HPDE6-E6E7 (cell line): ENCODE data around the gene LAMTOR3.

Experiments used
- DNase-seq: peaks from one replicate; pipeline ENCODE4 v3.0.0; 2011; ENCODE audit warnings: missing footprints; ENCODE audit errors: extremely low spot score

The LAMTOR3 gene

DNA sequence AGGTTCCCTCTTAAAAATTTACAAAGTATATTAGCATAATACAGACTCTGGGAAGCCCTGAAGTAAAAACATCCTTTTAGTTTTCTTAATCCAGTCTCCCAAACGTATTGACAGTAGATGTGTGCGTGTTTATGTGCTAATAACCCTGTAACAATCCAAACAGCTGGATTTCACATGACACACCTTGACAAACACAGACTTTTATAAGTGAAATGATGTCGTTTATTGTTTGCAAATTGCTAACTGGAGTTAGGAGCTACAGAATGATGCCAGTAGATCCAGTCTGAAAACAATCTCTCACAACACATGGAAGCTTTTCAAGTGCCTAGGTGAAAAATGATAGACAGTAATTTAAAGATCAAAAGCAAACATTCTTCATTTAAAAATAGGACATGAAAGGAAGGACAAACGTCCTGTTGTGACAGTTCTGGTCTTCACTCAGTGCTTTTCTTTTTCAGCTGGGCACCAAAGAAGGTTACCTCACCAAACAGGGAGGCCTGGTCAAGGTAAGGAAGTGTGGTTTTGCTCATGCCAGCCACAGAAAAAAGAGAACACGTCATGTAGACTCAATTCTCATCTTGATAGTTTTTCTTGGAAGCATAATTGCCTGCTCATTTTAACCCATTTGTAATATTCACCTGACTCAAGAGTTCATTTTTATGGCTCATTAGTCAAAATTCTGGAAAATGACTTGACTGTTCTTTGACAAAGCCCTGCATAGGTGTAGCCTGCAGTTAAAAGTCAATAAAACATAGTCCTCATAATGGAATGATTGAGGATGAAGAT lies 32.9 kb downstream of the LAMTOR3 start:
- DNase-seq, result no peak

GRCh38 chr4:99860521-99860920 lies 33.7 kb downstream of the LAMTOR3 start:
- no peak for DNase-seq

DNA sequence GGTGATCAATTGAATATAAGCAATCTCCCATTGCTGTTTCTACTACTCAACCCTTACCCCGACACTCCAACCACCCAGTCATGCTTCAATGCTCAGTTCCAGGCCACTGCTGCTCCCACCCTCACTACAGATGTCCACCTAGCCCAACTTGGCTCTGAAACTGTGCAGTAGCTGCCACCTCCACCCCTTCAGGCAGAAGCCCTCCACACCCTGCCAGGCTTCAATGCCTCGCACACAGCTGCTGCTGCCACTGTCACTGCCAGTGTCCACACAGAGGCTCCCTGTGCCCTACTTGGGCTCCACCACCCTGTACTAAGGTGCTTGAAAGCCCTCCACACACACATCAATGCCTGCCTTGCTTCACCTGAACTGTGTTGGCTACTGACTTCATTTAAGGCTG lies 34.6 kb downstream of the LAMTOR3 start:
- DNase-seq, result no peak

GRCh38 chr4:99857307-99857706 lies 36.9 kb downstream of the LAMTOR3 start:
- no peak for DNase-seq

DNA sequence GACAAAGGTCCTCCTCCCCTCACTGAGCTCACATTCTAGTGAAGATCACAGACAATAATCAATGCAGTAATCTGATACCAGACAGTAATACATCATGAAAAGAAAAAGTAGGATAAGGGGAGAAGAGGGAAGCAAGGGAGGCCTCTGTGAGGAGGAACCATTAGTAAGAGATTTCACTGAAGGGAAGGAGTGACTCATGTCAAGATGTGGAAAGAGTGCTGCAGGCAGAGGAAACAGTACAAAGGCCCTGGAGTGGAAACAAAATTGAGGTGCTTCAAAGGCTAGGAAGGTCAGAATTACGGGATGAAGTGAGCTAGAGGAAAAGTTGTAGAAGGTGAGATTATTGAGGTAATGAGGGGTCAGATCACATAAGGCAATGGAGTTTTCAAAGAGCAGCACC lies 38.1 kb downstream of the LAMTOR3 start:
- peak; percentile 57 for DNase-seq

- no peak for DNase-seq
Measured at GRCh38 chr4:99855678-99856077, 38.5 kb downstream of the LAMTOR3 start.

GRCh38 chr4:99853999-99854398 lies 40.2 kb downstream of the LAMTOR3 start:
- no peak for DNase-seq

DNA sequence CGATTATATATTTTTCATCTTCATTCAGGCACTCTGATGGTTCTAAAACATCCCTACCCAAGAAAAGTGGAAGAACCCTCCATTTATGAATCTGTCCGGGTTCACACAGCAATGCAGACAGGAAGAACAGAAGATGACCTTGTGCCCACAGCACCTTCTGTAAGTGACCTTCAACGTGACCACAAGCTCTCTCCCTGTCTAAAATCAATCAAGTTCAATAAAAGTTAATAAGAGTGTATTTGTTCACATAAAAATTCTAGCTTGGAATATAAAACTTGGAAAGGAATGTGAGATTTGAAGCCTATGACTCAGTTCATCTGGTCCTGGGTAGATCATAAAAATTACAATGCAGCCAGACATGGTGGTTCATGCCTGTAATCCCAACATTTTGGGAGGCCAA lies 41.0 kb downstream of the LAMTOR3 start:
- no peak for DNase-seq

DNA sequence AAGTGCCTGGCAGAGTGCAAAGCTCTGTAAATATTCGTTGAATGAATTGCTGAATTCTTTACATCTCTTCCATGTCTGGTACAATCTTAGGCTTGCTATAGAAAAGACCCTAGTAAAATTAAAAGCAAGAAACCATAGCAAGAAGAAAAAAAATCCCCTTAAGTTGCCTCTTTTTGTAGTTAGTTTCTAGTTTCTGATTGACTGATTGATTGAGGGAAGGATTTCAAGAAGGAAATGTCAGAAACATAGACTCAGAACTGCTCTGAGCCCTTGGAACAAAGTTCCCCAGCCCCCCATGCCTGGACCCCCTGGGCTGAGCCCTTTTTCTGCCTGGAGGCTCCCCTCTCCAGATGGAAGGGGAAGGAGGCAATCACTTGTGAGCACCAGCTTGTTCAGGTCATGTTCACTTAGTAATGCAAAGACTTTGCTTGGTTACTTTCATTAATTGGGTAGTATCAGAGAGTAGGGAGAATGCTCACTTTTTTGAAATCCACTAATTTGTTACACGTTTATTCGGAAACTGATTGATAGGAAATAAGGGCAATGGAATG lies 42.0 kb downstream of the LAMTOR3 start:
- DNase-seq, result no peak

DNA sequence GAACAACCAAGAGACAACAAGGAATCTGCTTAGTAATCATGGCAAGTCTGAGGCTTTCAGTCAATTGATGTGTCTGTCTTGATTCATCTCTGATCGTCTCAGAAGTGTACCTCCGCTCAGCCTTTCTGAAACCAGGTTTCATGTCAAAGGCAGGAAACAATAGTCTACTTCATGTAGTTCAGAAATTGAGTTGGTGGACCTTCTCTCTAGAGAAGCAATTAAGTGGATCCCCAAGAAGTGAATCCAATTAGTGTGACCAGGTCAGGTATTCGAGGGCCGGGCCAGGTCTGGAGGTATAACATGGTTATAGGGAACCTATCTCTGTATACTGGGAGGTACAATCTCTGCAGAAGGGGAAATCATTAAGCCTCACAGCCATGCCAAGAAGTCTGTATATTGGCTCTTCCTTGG lies 45.6 kb downstream of the LAMTOR3 start:
- no peak for DNase-seq

GRCh38 chr4:99847362-99847976 lies 46.8 kb downstream of the LAMTOR3 start:
- no peak for DNase-seq

DNA sequence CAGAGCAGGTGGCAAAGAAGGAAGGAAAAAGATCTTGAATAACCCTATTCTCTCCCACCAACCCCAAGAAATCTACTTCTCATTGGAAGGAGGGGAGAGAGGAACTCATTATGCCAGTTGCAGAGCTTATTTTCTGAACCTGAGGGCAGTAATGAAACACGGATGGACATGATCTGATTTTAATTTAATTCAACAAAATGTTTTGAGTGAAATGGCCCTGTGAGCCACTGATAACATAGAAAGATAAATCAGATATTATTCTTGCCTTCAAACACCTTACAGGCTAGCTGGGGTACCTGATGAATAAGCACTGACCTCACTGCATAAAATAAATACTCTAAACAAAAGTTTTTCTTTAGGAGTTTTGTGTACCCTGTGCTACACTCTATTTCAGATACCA lies 47.3 kb downstream of the LAMTOR3 start:
- DNase-seq, result no peak

GRCh38 chr4:99845708-99846469 lies 48.3 kb downstream of the LAMTOR3 start:
- no peak for DNase-seq

DNA sequence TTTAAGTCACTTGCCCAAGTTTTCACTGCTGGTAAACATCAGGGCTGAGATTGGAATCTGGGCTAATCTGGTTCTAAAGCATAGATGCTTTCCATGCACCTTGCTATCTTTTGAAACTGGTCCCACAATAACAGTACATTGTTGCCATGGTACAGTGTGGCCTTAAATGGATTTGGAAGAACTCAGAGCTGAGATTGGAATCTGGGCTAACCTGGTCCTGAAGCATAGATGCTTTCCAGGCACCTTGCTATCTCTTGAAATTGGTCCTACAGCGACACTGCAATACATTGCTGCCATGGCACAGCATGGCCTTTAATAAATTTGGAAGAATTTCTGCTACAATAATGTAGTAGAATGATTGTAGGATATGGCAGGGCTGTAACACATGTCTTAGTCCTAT lies 49.0 kb downstream of the LAMTOR3 start:
- no peak for DNase-seq

GRCh38 chr4:99844048-99844447 lies 50.2 kb downstream of the LAMTOR3 start:
- no peak for DNase-seq

DNA sequence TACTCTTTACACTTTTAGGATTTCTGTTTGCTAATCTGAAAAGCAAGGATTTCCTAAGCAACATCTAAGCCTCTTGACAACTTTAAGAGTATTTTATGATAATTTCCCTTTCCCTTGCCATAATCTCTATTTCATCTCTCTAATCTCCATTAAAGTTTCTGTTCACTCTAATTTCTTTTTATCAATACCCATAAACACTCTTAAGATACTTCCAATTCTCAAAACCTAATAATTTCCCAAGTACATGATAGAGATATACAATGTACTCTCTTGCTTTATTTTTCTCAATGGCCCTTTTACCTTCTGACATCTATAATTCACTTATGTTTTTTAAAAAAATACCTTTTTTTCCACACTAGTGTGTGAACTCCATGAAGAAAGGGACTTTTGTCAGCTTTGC lies 50.8 kb downstream of the LAMTOR3 start:
- DNase-seq, result no peak

GRCh38 chr4:99841129-99841528 lies 53.1 kb downstream of the LAMTOR3 start:
- DNase-seq, result no peak

GRCh38 chr4:99838927-99839326 lies 55.3 kb downstream of the LAMTOR3 start:
- DNase-seq, result no peak

- DNase-seq, result no peak
Measured at GRCh38 chr4:99835942-99836341, 58.3 kb downstream of the LAMTOR3 start.

DNA sequence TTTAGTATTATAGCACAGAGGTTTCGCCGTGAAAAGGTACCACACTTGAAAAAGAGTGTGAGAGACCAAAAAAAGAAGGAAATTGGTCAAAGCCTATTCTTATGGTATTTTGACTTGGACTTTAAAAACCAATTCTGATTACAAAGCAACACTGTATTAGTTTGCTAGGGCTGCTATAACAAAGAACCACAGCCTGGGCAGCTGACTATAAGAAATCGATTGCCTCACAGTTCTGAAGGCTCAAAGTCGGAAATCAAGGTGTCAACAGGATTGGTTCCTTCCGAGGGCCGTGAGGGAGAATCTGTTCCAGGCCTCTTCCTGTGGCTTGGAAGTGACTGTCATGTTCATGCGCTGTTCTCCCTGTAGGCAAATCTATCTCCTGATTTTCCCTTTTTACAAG lies 59.7 kb downstream of the LAMTOR3 start:
- no peak for DNase-seq

DNA sequence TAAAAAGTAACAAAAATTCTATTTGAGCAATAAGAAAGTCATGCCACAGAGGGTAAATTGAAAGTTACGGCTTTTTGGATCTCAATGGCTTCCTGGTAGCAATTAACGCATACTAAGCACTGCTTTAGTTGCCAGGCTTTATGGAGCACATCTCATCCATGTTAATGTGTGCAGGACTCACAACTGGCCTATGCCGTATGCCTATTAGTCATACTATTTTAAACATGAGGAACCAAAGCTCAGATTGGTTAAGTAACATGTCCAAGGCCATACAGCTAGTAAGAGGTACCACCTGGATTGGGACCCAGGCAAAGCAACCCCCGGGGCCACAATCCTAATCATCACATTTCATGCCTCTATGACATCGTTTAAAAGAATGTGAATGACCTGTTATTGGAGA lies 60.5 kb downstream of the LAMTOR3 start:
- no peak for DNase-seq

DNA sequence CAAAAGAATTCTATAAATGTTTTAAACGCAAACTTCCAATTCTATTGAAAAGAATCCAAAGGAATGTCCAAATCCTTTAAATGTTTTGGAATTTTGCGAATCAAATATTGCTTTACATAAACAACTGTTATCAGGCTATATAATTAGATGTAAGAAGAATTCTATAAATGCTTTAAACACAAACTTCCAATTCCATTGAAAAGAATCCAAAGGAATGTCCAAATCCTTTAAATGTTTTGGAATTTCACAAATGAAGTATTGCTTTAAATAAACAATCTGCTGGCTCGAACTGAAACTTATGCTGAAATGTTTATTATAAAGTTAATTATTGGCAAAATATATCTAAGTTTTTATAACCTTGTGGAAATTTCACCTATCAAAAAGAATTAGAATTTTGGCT lies 61.5 kb downstream of the LAMTOR3 start:
- DNase-seq, result no peak

- DNase-seq, result no peak
Measured at GRCh38 chr4:99832321-99832720, 61.9 kb downstream of the LAMTOR3 start.
